Activated naive CD8-positive, alpha-beta T cell (primary cell): ENCODE measurements around the gene SEC63.
"Not testable (repeated sequence)": the region's sequence is repeated elsewhere in the genome, so short reads cannot be mapped to it uniquely, and the experiment has no call there.

ENCODE experiments used
- H3K27ac Mint-ChIP-seq: one replicate; pipeline ENCODE4 v1.8.0; 2021; ENCODE audit warnings: mixed read lengths
- H3K27me3 Mint-ChIP-seq: one replicate; pipeline ENCODE4 v1.8.0; 2021; ENCODE audit warnings: mixed read lengths
- H3K36me3 Mint-ChIP-seq: one replicate; pipeline ENCODE4 v1.8.0; 2021; ENCODE audit warnings: mixed read lengths
- H3K4me1 Mint-ChIP-seq: one replicate; pipeline ENCODE4 v1.8.0; 2021; ENCODE audit warnings: low read depth, mixed read lengths
- H3K4me3 Mint-ChIP-seq: one replicate; pipeline ENCODE4 v1.8.0; 2021; ENCODE audit warnings: mild to moderate bottlenecking, mixed read lengths
- H3K9me3 Mint-ChIP-seq: one replicate; pipeline ENCODE4 v1.8.0; 2021; ENCODE audit warnings: low read depth, mixed read lengths

Gene SEC63, protein sequence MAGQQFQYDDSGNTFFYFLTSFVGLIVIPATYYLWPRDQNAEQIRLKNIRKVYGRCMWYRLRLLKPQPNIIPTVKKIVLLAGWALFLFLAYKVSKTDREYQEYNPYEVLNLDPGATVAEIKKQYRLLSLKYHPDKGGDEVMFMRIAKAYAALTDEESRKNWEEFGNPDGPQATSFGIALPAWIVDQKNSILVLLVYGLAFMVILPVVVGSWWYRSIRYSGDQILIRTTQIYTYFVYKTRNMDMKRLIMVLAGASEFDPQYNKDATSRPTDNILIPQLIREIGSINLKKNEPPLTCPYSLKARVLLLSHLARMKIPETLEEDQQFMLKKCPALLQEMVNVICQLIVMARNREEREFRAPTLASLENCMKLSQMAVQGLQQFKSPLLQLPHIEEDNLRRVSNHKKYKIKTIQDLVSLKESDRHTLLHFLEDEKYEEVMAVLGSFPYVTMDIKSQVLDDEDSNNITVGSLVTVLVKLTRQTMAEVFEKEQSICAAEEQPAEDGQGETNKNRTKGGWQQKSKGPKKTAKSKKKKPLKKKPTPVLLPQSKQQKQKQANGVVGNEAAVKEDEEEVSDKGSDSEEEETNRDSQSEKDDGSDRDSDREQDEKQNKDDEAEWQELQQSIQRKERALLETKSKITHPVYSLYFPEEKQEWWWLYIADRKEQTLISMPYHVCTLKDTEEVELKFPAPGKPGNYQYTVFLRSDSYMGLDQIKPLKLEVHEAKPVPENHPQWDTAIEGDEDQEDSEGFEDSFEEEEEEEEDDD

GRCh38 chr6:107957909-107958688 lies at the start of gene SEC63:
Gene SEC63 (minus strand): TSS chr6:107958208. CDS start chr6:107958009, 199 bp downstream.
- Mint-ChIP-seq H3K27ac (peak within 1 kb of the TSS; percentile 99), H3K36me3 (peaks cover 3% of the 10 kb centered on the region), H3K9me3 (no peaks in the 10 kb centered on the region), H3K4me1 (peaks cover 26% of the 10 kb centered on the region), H3K27me3 (no peaks in the 10 kb centered on the region), H3K4me3 (peak within 1 kb of the TSS; percentile 100)

- Mint-ChIP-seq H3K4me3 (no peak overlapping the region), H3K27ac (no peak overlapping the region), H3K9me3 (peaks cover 14% of the 10 kb centered on the region), H3K36me3 (peaks cover 12% of the 10 kb centered on the region), H3K4me1 (no peaks in the 10 kb centered on the region), H3K27me3 (no peaks in the 10 kb centered on the region)
Observed at GRCh38 chr6:108005961-108006360, 48.0 kb upstream of the SEC63 start.

- no peak overlapping the region for H3K4me3 Mint-ChIP-seq
- H3K9me3 Mint-ChIP-seq = peaks cover 13% of the 10 kb centered on the region
- H3K4me1 Mint-ChIP-seq = no peaks in the 10 kb centered on the region
- no peak overlapping the region for H3K27ac Mint-ChIP-seq
- peaks cover 12% of the 10 kb centered on the region for H3K36me3 Mint-ChIP-seq
- no peaks in the 10 kb centered on the region for H3K27me3 Mint-ChIP-seq
Observed at GRCh38 chr6:108004861-108005260, 46.9 kb upstream of the SEC63 start.

- H3K4me1 Mint-ChIP-seq = no peaks in the 10 kb centered on the region
- no peak overlapping the region for H3K4me3 Mint-ChIP-seq
- H3K36me3 Mint-ChIP-seq = no peaks in the 10 kb centered on the region
- no peak overlapping the region for H3K27ac Mint-ChIP-seq
- H3K9me3 Mint-ChIP-seq = peaks cover 3% of the 10 kb centered on the region
- peaks cover 2% of the 10 kb centered on the region for H3K27me3 Mint-ChIP-seq
Observed at GRCh38 chr6:108002365-108003221, 44.6 kb upstream of the SEC63 start.

- Mint-ChIP-seq H3K4me1 (no peaks in the 10 kb centered on the region), H3K27ac (no peak overlapping the region), H3K9me3 (no peaks in the 10 kb centered on the region), H3K36me3 (no peaks in the 10 kb centered on the region), H3K27me3 (peaks cover 2% of the 10 kb centered on the region), H3K4me3 (no peak overlapping the region)
Observed at GRCh38 chr6:108001696-108002231, 43.8 kb upstream of the SEC63 start.

GRCh38 chr6:108000259-108000658 lies 42.3 kb upstream of the SEC63 start:
- not testable (repeated sequence) for H3K9me3 Mint-ChIP-seq, H3K4me1 Mint-ChIP-seq, H3K36me3 Mint-ChIP-seq, H3K27ac Mint-ChIP-seq, H3K4me3 Mint-ChIP-seq, H3K27me3 Mint-ChIP-seq

GRCh38 chr6:107999341-107999740 lies 41.3 kb upstream of the SEC63 start:
- Mint-ChIP-seq H3K27me3 (peaks cover 2% of the 10 kb centered on the region), H3K36me3 (no peaks in the 10 kb centered on the region), H3K4me3 (no peak overlapping the region), H3K27ac (no peak overlapping the region), H3K4me1 (no peaks in the 10 kb centered on the region), H3K9me3 (no peaks in the 10 kb centered on the region)

GRCh38 chr6:107991772-107992550 lies 34.0 kb upstream of the SEC63 start:
- no peak overlapping the region for H3K4me3 Mint-ChIP-seq
- no peaks in the 10 kb centered on the region for H3K4me1 Mint-ChIP-seq
- H3K27ac Mint-ChIP-seq = no peak overlapping the region
- H3K9me3 Mint-ChIP-seq = no peaks in the 10 kb centered on the region
- H3K27me3 Mint-ChIP-seq = no peaks in the 10 kb centered on the region
- no peaks in the 10 kb centered on the region for H3K36me3 Mint-ChIP-seq

DNA sequence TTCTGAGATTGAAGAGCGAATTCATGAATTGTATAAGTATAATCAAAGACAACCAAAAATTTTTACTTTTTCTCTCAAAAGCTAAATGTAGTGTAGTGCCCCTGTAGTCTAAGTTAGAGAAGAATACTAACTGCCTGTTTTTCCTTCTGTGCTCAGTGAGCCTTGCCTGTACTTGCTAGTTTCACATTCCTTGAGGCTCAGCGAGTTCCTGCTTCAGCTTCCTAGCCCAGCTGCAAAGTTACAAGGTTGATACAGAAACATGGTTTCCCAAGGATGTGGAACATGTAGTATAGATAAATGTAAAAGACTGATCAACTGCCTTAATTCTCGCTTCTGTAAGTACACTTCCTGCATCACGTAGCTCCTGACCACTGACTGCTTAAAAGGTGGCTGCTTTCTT lies 33.1 kb upstream of the SEC63 start:
- no peaks in the 10 kb centered on the region for H3K9me3 Mint-ChIP-seq
- H3K4me3 Mint-ChIP-seq = no peak overlapping the region
- no peaks in the 10 kb centered on the region for H3K36me3 Mint-ChIP-seq
- no peak overlapping the region for H3K27ac Mint-ChIP-seq
- H3K27me3 Mint-ChIP-seq = no peaks in the 10 kb centered on the region
- H3K4me1 Mint-ChIP-seq = no peaks in the 10 kb centered on the region

DNA sequence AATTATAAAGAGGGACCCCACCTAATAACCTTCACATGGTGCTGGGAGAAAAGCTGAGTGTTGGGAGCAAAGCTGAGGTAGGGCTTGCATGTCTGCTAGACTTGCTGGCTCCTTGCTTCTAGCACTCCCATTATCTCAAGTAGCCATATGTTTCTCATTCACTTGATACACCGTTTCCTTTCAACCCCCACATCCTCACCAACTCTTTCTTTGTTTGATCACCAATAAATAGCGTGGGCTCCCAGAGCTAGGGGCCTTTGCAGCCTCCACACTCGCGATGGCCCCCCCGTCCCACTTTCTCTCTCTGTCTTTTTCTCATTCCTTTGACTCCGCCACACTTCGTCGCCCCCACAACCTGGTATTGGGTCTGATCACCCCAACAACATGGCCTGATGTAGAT lies 32.6 kb upstream of the SEC63 start:
- not testable (repeated sequence) for H3K27me3 Mint-ChIP-seq, H3K9me3 Mint-ChIP-seq, H3K4me3 Mint-ChIP-seq, H3K36me3 Mint-ChIP-seq, H3K27ac Mint-ChIP-seq, H3K4me1 Mint-ChIP-seq

DNA sequence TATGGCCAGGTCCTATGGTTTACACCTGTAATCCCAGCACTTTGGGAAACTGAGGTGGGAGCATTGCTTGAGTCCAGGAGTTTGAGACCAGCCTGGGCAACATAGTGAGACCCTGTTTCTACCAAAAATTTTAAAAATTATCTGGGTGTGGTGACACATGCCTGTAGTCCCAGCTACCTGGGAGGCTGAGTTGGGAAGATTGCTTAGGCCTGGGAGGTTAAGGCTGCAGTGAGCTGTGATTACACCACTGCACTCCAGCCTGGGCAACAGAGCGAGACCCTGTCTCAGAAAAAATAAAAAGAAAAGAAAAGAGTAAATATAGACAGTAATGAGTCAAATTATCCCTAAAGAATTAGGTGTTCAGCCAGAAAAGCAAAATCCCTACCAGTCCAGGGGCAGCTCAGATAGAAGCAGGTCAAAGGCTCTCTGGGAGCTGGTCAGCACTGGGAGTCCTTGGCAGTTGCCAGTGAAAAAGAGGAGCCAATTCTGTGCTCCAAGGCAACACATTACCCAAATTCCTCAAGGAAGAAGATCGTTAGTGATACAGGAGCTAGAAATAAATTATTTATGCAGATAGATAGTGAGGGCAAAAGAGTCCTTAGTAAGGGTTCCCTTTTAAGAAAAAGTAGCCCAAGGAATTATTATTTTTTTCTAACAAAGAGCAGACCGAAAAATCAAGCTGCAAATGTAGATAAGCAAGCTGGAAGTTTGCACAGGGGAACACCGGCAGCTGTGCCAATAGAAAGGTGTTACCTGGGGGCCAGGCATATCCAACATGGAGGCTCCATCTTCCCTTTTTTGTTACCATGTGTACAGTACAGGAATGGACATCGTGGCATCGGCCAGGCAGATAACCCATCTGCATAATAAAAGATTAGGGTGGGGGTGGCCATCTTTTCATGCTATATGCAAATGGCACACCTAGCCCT lies 31.4 kb upstream of the SEC63 start:
- Mint-ChIP-seq H3K4me1 (no peaks in the 10 kb centered on the region), H3K9me3 (no peaks in the 10 kb centered on the region), H3K36me3 (no peaks in the 10 kb centered on the region), H3K27me3 (no peaks in the 10 kb centered on the region), H3K4me3 (no peak overlapping the region), H3K27ac (no peak overlapping the region)

- H3K9me3 Mint-ChIP-seq = no peaks in the 10 kb centered on the region
- H3K36me3 Mint-ChIP-seq = no peaks in the 10 kb centered on the region
- no peak overlapping the region for H3K4me3 Mint-ChIP-seq
- H3K27me3 Mint-ChIP-seq = no peaks in the 10 kb centered on the region
- no peaks in the 10 kb centered on the region for H3K4me1 Mint-ChIP-seq
- no peak overlapping the region for H3K27ac Mint-ChIP-seq
Observed at GRCh38 chr6:107988570-107988969, 30.6 kb upstream of the SEC63 start.

- no peaks in the 10 kb centered on the region for H3K27me3 Mint-ChIP-seq
- no peaks in the 10 kb centered on the region for H3K36me3 Mint-ChIP-seq
- H3K27ac Mint-ChIP-seq = no peak overlapping the region
- no peak overlapping the region for H3K4me3 Mint-ChIP-seq
- no peaks in the 10 kb centered on the region for H3K4me1 Mint-ChIP-seq
- H3K9me3 Mint-ChIP-seq = no peaks in the 10 kb centered on the region
Observed at GRCh38 chr6:107987805-107988204, 29.8 kb upstream of the SEC63 start.
